GM12878 (cell line): ENCODE data around the gene GALNT11.

Source experiments
- EZH2 ChIP-seq: IDR thresholded peaks from 2 replicates; pipeline ENCODE4 v1.6.1; 2012; ENCODE audit warnings: low read depth, mild to moderate bottlenecking, control low read depth, inconsistent platforms, low read length, borderline replicate concordance; ENCODE audit not compliant: control insufficient read depth
- FOS ChIP-seq: IDR thresholded peaks from 3 replicates; pipeline ENCODE4 v1.6.1; 2011; ENCODE audit warnings: borderline replicate concordance; ENCODE audit not compliant: insufficient read length; ENCODE audit errors: extremely low read depth
- MEF2A ChIP-seq: IDR thresholded peaks from 2 replicates; pipeline ENCODE4 v1.6.1; 2011; ENCODE audit warnings: low read depth, mild to moderate bottlenecking, low read length, moderate library complexity; ENCODE audit not compliant: insufficient read depth
- POLR2A ChIP-seq: IDR thresholded peaks from 2 replicates; pipeline ENCODE4 v1.6.1; 2011; ENCODE audit warnings: low read depth, mild to moderate bottlenecking, low read length
- RCOR1 ChIP-seq: conservative IDR thresholded peaks from 2 replicates; pipeline ENCODE4 v1.6.1; 2012; ENCODE audit warnings: low read depth, low read length, improper control_type of control experiment
- SMAD5 ChIP-seq: IDR thresholded peaks from 2 replicates; pipeline ENCODE4 v1.6.1; 2016; ENCODE audit warnings: antibody characterized with exemption, low read depth
- ZNF207 ChIP-seq: fragments of 450-650 bp; IDR thresholded peaks from 2 replicates; pipeline ENCODE4 v1.6.1; 2014; ENCODE audit warnings: antibody characterized with exemption, mild to moderate bottlenecking, borderline replicate concordance
- TF ChIP-seq, protein P1 (sequence below): fragments of 450-650 bp; IDR thresholded peaks from 2 replicates; pipeline ENCODE4 v1.6.1; 2017; ENCODE audit warnings: mild to moderate bottlenecking, low read depth, inconsistent platforms; ENCODE audit not compliant: poor library complexity, severe bottlenecking
- TF ChIP-seq, protein P2 (sequence below), 3 experiments: IDR thresholded peaks in 2 of 3; conservative IDR thresholded peaks in 1 of 3; 2 replicates each; pipeline ENCODE4 v1.5.1; 2011; ENCODE audit warnings: low read depth in 3 of 3, low read length in 3 of 3, mild to moderate bottlenecking in 3 of 3, control low read depth in 2 of 3, moderate library complexity in 2 of 3, inconsistent platforms in 1 of 3, mixed read lengths in 1 of 3; ENCODE audit not compliant: control insufficient read depth in 2 of 3, insufficient read depth in 1 of 3; ENCODE audit errors: extremely low read depth in 1 of 3
- TF ChIP-seq, protein P3 (sequence below): IDR thresholded peaks from 2 replicates; pipeline ENCODE4 v1.6.1; 2012; ENCODE audit warnings: low read depth, low read length, improper control_type of control experiment
- TF ChIP-seq, protein P4 (sequence below): fragments of 450-650 bp; formaldehyde crosslinking; IDR thresholded peaks from 2 replicates; pipeline ENCODE4 v1.5.0; 2022; ENCODE audit warnings: mild to moderate bottlenecking, missing genetic modification characterization

DNA sequence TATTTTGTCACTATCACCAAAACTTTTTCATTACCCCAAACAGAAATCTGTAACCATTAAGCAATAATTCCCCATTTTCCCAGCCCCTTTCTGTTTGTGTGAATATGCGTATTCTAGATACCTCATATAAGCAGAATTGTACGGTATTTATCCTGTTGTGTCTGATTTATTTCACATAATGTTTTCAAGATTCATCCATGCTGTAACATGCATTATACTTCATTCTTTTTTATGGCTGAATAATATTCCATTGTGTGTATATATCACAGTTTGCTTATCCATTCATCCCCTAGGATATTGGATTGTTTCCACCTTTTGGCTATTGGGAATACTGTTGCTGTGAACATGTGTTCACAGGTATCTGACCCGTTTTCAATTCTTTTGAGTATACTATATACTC lies 26.5 kb downstream of the GALNT11 start:
- TF ChIP-seq, protein P1, sequence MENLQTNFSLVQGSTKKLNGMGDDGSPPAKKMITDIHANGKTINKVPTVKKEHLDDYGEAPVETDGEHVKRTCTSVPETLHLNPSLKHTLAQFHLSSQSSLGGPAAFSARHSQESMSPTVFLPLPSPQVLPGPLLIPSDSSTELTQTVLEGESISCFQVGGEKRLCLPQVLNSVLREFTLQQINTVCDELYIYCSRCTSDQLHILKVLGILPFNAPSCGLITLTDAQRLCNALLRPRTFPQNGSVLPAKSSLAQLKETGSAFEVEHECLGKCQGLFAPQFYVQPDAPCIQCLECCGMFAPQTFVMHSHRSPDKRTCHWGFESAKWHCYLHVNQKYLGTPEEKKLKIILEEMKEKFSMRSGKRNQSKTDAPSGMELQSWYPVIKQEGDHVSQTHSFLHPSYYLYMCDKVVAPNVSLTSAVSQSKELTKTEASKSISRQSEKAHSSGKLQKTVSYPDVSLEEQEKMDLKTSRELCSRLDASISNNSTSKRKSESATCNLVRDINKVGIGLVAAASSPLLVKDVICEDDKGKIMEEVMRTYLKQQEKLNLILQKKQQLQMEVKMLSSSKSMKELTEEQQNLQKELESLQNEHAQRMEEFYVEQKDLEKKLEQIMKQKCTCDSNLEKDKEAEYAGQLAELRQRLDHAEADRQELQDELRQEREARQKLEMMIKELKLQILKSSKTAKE: no peak
- TF ChIP-seq POLR2A: no peak
- TF ChIP-seq, protein P2, sequence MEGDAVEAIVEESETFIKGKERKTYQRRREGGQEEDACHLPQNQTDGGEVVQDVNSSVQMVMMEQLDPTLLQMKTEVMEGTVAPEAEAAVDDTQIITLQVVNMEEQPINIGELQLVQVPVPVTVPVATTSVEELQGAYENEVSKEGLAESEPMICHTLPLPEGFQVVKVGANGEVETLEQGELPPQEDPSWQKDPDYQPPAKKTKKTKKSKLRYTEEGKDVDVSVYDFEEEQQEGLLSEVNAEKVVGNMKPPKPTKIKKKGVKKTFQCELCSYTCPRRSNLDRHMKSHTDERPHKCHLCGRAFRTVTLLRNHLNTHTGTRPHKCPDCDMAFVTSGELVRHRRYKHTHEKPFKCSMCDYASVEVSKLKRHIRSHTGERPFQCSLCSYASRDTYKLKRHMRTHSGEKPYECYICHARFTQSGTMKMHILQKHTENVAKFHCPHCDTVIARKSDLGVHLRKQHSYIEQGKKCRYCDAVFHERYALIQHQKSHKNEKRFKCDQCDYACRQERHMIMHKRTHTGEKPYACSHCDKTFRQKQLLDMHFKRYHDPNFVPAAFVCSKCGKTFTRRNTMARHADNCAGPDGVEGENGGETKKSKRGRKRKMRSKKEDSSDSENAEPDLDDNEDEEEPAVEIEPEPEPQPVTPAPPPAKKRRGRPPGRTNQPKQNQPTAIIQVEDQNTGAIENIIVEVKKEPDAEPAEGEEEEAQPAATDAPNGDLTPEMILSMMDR (IDR thresholded peaks at IDR 0.05 in 2 of 3, conservative IDR thresholded peaks at IDR 0.05 in 1 of 3; ENCODE audit: control insufficient read depth in 2 of 3, extremely low read depth in 1 of 3, insufficient read depth in 1 of 3, low read depth in 3 of 3, low read length in 3 of 3): no peak
- no peak for TF ChIP-seq FOS
- no peak for TF ChIP-seq MEF2A
- no peak for TF ChIP-seq EZH2
- TF ChIP-seq, protein P3, sequence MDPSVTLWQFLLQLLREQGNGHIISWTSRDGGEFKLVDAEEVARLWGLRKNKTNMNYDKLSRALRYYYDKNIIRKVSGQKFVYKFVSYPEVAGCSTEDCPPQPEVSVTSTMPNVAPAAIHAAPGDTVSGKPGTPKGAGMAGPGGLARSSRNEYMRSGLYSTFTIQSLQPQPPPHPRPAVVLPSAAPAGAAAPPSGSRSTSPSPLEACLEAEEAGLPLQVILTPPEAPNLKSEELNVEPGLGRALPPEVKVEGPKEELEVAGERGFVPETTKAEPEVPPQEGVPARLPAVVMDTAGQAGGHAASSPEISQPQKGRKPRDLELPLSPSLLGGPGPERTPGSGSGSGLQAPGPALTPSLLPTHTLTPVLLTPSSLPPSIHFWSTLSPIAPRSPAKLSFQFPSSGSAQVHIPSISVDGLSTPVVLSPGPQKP: no peak
- TF ChIP-seq RCOR1: no peak
- TF ChIP-seq, protein P4, sequence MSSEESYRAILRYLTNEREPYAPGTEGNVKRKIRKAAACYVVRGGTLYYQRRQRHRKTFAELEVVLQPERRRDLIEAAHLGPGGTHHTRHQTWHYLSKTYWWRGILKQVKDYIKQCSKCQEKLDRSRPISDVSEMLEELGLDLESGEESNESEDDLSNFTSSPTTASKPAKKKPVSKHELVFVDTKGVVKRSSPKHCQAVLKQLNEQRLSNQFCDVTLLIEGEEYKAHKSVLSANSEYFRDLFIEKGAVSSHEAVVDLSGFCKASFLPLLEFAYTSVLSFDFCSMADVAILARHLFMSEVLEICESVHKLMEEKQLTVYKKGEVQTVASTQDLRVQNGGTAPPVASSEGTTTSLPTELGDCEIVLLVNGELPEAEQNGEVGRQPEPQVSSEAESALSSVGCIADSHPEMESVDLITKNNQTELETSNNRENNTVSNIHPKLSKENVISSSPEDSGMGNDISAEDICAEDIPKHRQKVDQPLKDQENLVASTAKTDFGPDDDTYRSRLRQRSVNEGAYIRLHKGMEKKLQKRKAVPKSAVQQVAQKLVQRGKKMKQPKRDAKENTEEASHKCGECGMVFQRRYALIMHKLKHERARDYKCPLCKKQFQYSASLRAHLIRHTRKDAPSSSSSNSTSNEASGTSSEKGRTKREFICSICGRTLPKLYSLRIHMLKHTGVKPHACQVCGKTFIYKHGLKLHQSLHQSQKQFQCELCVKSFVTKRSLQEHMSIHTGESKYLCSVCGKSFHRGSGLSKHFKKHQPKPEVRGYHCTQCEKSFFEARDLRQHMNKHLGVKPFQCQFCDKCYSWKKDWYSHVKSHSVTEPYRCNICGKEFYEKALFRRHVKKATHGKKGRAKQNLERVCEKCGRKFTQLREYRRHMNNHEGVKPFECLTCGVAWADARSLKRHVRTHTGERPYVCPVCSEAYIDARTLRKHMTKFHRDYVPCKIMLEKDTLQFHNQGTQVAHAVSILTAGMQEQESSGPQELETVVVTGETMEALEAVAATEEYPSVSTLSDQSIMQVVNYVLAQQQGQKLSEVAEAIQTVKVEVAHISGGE (CRISPR knock-in tag): no peak
- TF ChIP-seq ZNF207: no peak
- no peak for TF ChIP-seq SMAD5
